ENCODE results near the gene ELAVL4.

GRCh38 chr1:50232336-50232735, 123.6 kb downstream of the ELAVL4 start:
- TF ChIP-seq, protein P1, sequence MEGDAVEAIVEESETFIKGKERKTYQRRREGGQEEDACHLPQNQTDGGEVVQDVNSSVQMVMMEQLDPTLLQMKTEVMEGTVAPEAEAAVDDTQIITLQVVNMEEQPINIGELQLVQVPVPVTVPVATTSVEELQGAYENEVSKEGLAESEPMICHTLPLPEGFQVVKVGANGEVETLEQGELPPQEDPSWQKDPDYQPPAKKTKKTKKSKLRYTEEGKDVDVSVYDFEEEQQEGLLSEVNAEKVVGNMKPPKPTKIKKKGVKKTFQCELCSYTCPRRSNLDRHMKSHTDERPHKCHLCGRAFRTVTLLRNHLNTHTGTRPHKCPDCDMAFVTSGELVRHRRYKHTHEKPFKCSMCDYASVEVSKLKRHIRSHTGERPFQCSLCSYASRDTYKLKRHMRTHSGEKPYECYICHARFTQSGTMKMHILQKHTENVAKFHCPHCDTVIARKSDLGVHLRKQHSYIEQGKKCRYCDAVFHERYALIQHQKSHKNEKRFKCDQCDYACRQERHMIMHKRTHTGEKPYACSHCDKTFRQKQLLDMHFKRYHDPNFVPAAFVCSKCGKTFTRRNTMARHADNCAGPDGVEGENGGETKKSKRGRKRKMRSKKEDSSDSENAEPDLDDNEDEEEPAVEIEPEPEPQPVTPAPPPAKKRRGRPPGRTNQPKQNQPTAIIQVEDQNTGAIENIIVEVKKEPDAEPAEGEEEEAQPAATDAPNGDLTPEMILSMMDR (IDR thresholded peaks at IDR 0.05), result no peak
- no peak for TF ChIP-seq POLR2A (IDR thresholded peaks at IDR 0.05)

All from lower leg skin (tissue), 3 donors.